Erythroblast (primary cell): ENCODE results near the gene LRMDA.

Source experiments
- GATA1 ChIP-seq: IDR thresholded peaks from 2 replicates; pipeline ENCODE4 v1.6.1; 2011; ENCODE audit warnings: low read depth, mild to moderate bottlenecking, control low read depth, low read length, moderate library complexity
- POLR2A ChIP-seq: IDR thresholded peaks from 2 replicates; pipeline ENCODE4 v1.6.1; 2011; ENCODE audit warnings: mild to moderate bottlenecking, low read length

GRCh38 chr10:76318211-76318610, 886.8 kb downstream of the LRMDA start:
- no peak for TF ChIP-seq POLR2A
- TF ChIP-seq GATA1 = no peak
